ENCODE data around the gene RAI14.

RAI14 gene

DNA sequence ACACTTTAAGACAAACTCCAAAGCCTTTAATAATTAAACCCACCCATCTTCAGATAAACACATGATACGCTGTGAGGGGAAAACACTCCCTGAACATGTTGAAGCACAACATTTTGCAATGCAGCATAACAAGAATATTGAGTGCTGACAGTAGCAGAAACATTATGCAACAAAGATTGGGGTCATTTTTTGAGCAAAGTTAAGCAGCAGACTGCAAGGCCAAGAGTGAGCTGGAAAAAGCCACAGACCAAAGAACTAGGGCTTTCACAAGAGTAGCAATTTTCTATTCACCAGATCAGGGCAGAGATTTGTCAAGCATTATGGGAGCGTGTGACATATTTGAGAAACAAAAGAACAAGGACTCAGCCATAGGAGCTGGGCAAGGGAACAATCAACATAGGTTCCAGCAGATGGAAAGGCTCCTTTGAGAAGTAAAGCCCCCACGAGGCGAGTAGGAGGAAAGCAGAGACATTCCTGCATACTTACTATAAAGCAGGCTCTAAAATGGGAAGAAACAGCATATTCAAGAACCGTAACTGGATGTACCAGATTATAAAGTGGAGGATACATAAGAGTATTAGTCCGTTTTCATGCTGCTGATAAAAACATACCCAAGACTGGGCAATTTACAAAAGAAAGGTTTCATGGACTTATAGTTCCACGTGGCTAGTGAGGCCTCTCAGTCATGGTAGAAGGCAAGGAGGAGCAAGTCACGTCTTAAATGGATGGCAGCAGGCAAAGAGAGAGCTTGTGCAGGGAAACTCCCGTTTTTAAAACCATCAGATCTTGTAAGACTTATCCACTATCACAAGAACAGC lies 178.1 kb downstream of the RAI14 start:
- Histone ChIP-seq H4K20me1 (ENCODE audit: control insufficient read depth, insufficient read depth, low read depth, low read length) (no peaks in the 10 kb centered on the region), H3K79me2 (ENCODE audit: control insufficient read depth, low read length) (no peaks in the 10 kb centered on the region), H3K9me3 (ENCODE audit: control insufficient read depth, insufficient read depth, low read length) (no peaks in the 10 kb centered on the region), H3K27ac (ENCODE audit: low read depth, low read length) (no peak overlapping the region), H3K36me3 (ENCODE audit: control insufficient read depth, low read length) (no peaks in the 10 kb centered on the region), H3F3A (ENCODE audit: control insufficient read depth, insufficient read depth) (no peaks in the 10 kb centered on the region), H3K9me2 (replicated peaks; ENCODE audit: control insufficient read depth, low read length) (no peaks in the 10 kb centered on the region), H3K4me1 (ENCODE audit: control insufficient read depth, low read length) (peaks cover 5% of the 10 kb centered on the region), H3K4me3 (ENCODE audit: low read length) (no peak overlapping the region), H3K4me2 (ENCODE audit: low read length) (no peak overlapping the region), H3K27me3 (ENCODE audit: control insufficient read depth, low read length) (peaks cover 3% of the 10 kb centered on the region; the same call in 1 of the 2 replicates)
- TF ChIP-seq, protein P1, sequence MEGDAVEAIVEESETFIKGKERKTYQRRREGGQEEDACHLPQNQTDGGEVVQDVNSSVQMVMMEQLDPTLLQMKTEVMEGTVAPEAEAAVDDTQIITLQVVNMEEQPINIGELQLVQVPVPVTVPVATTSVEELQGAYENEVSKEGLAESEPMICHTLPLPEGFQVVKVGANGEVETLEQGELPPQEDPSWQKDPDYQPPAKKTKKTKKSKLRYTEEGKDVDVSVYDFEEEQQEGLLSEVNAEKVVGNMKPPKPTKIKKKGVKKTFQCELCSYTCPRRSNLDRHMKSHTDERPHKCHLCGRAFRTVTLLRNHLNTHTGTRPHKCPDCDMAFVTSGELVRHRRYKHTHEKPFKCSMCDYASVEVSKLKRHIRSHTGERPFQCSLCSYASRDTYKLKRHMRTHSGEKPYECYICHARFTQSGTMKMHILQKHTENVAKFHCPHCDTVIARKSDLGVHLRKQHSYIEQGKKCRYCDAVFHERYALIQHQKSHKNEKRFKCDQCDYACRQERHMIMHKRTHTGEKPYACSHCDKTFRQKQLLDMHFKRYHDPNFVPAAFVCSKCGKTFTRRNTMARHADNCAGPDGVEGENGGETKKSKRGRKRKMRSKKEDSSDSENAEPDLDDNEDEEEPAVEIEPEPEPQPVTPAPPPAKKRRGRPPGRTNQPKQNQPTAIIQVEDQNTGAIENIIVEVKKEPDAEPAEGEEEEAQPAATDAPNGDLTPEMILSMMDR (IDR thresholded peaks at IDR 0.05; ENCODE audit: low read depth, low read length, poor library complexity, severe bottlenecking): no peak
- TF ChIP-seq EZH2phosphoT487 (IDR thresholded peaks at IDR 0.05; ENCODE audit: borderline replicate concordance, low read length): no peak

DNA sequence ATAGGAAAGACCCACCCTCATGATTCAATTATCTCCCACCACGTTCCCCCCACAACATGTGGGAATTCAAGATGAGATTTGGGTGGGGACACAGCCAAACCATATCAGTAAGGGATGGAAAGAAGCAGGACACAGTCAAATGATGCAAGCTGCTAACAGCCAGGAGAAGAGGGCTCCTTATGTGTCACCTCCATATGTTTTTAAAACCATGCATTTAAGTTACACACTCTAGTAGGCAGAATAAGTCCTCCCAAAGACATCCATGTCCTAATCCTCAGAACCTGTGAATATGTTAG lies 178.6 kb downstream of the RAI14 start:
- H3K27me3 ChIP-seq (ENCODE audit: control insufficient read depth, low read length): peaks cover 3% of the 10 kb centered on the region; the same call in 1 of the 2 replicates
- no peak overlapping the region for H3K27ac ChIP-seq (ENCODE audit: low read depth, low read length)
- H3K36me3 ChIP-seq (ENCODE audit: control insufficient read depth, low read length): no peaks in the 10 kb centered on the region
- H3K9me3 ChIP-seq (ENCODE audit: control insufficient read depth, insufficient read depth, low read length): no peaks in the 10 kb centered on the region
- TF ChIP-seq EZH2phosphoT487 (IDR thresholded peaks at IDR 0.05; ENCODE audit: borderline replicate concordance, low read length): no peak
- TF ChIP-seq, protein P1 (IDR thresholded peaks at IDR 0.05; ENCODE audit: low read depth, low read length, poor library complexity, severe bottlenecking): no peak
- no peaks in the 10 kb centered on the region for H4K20me1 ChIP-seq (ENCODE audit: control insufficient read depth, insufficient read depth, low read depth, low read length)
- no peaks in the 10 kb centered on the region for H3K79me2 ChIP-seq (ENCODE audit: control insufficient read depth, low read length)
- no peak overlapping the region for H3K4me2 ChIP-seq (ENCODE audit: low read length)
- H3K4me3 ChIP-seq (ENCODE audit: low read length): no peak overlapping the region
- H3K4me1 ChIP-seq (ENCODE audit: control insufficient read depth, low read length): peaks cover 9% of the 10 kb centered on the region
- H3K9me2 ChIP-seq (replicated peaks; ENCODE audit: control insufficient read depth, low read length): no peaks in the 10 kb centered on the region
- no peaks in the 10 kb centered on the region for H3F3A ChIP-seq (ENCODE audit: control insufficient read depth, insufficient read depth)

DNA sequence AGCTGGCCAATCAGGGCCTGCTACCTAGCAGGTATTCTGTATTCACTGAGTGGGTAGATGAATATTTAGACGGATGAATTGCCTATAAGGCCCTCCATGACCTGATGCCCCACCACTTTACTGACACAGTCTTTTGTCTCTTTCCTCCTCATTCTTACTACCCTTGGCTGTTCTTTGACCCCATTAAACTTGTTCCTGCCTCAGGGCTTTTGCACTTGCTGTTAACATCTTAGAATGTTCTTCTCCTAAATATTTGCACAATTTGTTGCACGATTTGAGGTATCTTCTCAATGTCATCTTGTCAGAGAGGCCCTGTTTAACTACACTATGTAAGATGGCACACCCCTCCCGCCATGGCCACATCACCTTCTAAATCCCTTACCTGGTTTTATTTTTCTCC lies 179.5 kb downstream of the RAI14 start:
- no peaks in the 10 kb centered on the region for H3F3A ChIP-seq (ENCODE audit: control insufficient read depth, insufficient read depth)

More for the DNA sequence above, 179.5 kb downstream of the RAI14 start:
- Histone ChIP-seq H3K27ac (ENCODE audit: low read depth, low read length) (no peak overlapping the region), H3K4me2 (ENCODE audit: low read length) (no peak overlapping the region), H3K9me2 (replicated peaks; ENCODE audit: control insufficient read depth, low read length) (no peaks in the 10 kb centered on the region), H3K79me2 (ENCODE audit: control insufficient read depth, low read length) (no peaks in the 10 kb centered on the region), H3K9me3 (ENCODE audit: control insufficient read depth, insufficient read depth, low read length) (no peaks in the 10 kb centered on the region), H4K20me1 (ENCODE audit: control insufficient read depth, insufficient read depth, low read depth, low read length) (no peaks in the 10 kb centered on the region), H3K4me1 (ENCODE audit: control insufficient read depth, low read length) (peaks cover 9% of the 10 kb centered on the region), H3K27me3 (ENCODE audit: control insufficient read depth, low read length) (peaks cover 3% of the 10 kb centered on the region; the same call in 1 of the 2 replicates), H3K4me3 (ENCODE audit: low read length) (no peak overlapping the region), H3K36me3 (ENCODE audit: control insufficient read depth, low read length) (no peaks in the 10 kb centered on the region)
- TF ChIP-seq, protein P1 (IDR thresholded peaks at IDR 0.05; ENCODE audit: low read depth, low read length, poor library complexity, severe bottlenecking): no peak
- TF ChIP-seq EZH2phosphoT487 (IDR thresholded peaks at IDR 0.05; ENCODE audit: borderline replicate concordance, low read length): no peak
